ENCODE results near the gene HOMER2.
A peak's percentile ranks its signal among the peaks of the same experiment; 100 is the strongest.
"Not testable (repeated sequence)": the region's sequence is repeated elsewhere in the genome, so short reads cannot be mapped to it uniquely, and the experiment has no call there.

Gene HOMER2

GRCh38 chr15:82900511-82901060 lies 51.9 kb downstream of the HOMER2 start:
- no peak for TF ChIP-seq CTCF (IDR thresholded peaks at IDR 0.05)
- Mint-ChIP-seq H3K27ac (peak overlapping the region; percentile 21), H3K27me3 (ENCODE audit: low read depth, poor library complexity) (no peaks in the 10 kb centered on the region), H3K4me3 (no peak overlapping the region), H3K9me3 (no peaks in the 10 kb centered on the region), H3K36me3 (ENCODE audit: low read depth) (peaks cover 1% of the 10 kb centered on the region), H3K4me1 (peaks cover 25% of the 10 kb centered on the region)
- no peak for DNase-seq

GRCh38 chr15:82898961-82899360 lies 53.6 kb downstream of the HOMER2 start:
- Mint-ChIP-seq H3K4me3 (no peak overlapping the region), H3K4me1 (peaks cover 33% of the 10 kb centered on the region), H3K27ac (no peak overlapping the region), H3K27me3 (ENCODE audit: low read depth, poor library complexity) (no peaks in the 10 kb centered on the region), H3K9me3 (no peaks in the 10 kb centered on the region), H3K36me3 (ENCODE audit: low read depth) (no peaks in the 10 kb centered on the region)
- TF ChIP-seq CTCF (IDR thresholded peaks at IDR 0.05), result no peak
- no peak for DNase-seq

- DNase-seq, result no peak
- H3K4me3 Mint-ChIP-seq, result no peak overlapping the region
- TF ChIP-seq CTCF (IDR thresholded peaks at IDR 0.05), result no peak
- H3K27me3 Mint-ChIP-seq (ENCODE audit: low read depth, poor library complexity), result no peaks in the 10 kb centered on the region
- no peaks in the 10 kb centered on the region for H3K9me3 Mint-ChIP-seq
- H3K36me3 Mint-ChIP-seq (ENCODE audit: low read depth), result no peaks in the 10 kb centered on the region
- peak overlapping the region; percentile 24 for H3K27ac Mint-ChIP-seq
- peaks cover 31% of the 10 kb centered on the region for H3K4me1 Mint-ChIP-seq
Observed at GRCh38 chr15:82895983-82896382, 56.5 kb downstream of the HOMER2 start.

GRCh38 chr15:82894971-82895520 lies 57.5 kb downstream of the HOMER2 start:
- no peaks in the 10 kb centered on the region for H3K36me3 Mint-ChIP-seq (ENCODE audit: low read depth)
- H3K9me3 Mint-ChIP-seq, result no peaks in the 10 kb centered on the region
- no peaks in the 10 kb centered on the region for H3K27me3 Mint-ChIP-seq (ENCODE audit: low read depth, poor library complexity)
- DNase-seq, result no peak
- TF ChIP-seq CTCF (IDR thresholded peaks at IDR 0.05), result no peak
- no peak overlapping the region for H3K4me3 Mint-ChIP-seq
- H3K4me1 Mint-ChIP-seq, result peaks cover 25% of the 10 kb centered on the region
- no peak overlapping the region for H3K27ac Mint-ChIP-seq

- Mint-ChIP-seq H3K4me1 (peaks cover 21% of the 10 kb centered on the region), H3K36me3 (ENCODE audit: low read depth) (peaks cover 14% of the 10 kb centered on the region)
- H3K9me3 Mint-ChIP-seq; H3K27me3 Mint-ChIP-seq (ENCODE audit: low read depth, poor library complexity); DNase-seq; H3K27ac Mint-ChIP-seq; H3K4me3 Mint-ChIP-seq: not testable (repeated sequence)
Observed at GRCh38 chr15:82893473-82893872, 59.0 kb downstream of the HOMER2 start.

GRCh38 chr15:82892573-82892972 lies 59.9 kb downstream of the HOMER2 start:
- H3K36me3 Mint-ChIP-seq (ENCODE audit: low read depth), result peaks cover 14% of the 10 kb centered on the region
- peaks cover 9% of the 10 kb centered on the region for H3K9me3 Mint-ChIP-seq
- no peak overlapping the region for H3K27ac Mint-ChIP-seq
- H3K4me1 Mint-ChIP-seq, result peaks cover 17% of the 10 kb centered on the region
- DNase-seq, result no peak
- no peak overlapping the region for H3K4me3 Mint-ChIP-seq
- TF ChIP-seq CTCF (IDR thresholded peaks at IDR 0.05), result no peak
- H3K27me3 Mint-ChIP-seq (ENCODE audit: low read depth, poor library complexity), result peaks cover 3% of the 10 kb centered on the region

Measured in nephron progenitor cell (in vitro differentiated cells).